Sciatic nerve (tissue), 2 donors: ENCODE data around the gene TRAP1. TPM values are rescaled to one million over a fixed set of nuclear protein-coding genes. Genes with fewer than 3 reads are reported as not detected.
"Not testable (repeated sequence)": the region's sequence is repeated elsewhere in the genome, so short reads cannot be mapped to it uniquely, and the experiment has no call there.

Source experiments
- ATAC-seq: fragments of 200-7000 bp; cut with Tn5 transposase; one replicate; pipeline ENCODE4 v1.9.1; 2020; ENCODE audit warnings: mild to moderate bottlenecking, moderate library complexity
- DNase-seq: peaks from one replicate; pipeline ENCODE4 v3.0.0-alpha.2; 2020; ENCODE audit warnings: low spot score
- intact Hi-C: fragments of 100-400 bp; cut with DNase I; formaldehyde crosslinking; loops from one replicate; pipeline ENCODE4 v1.14.2; 2022
- total RNA-seq: library from RNA; stranded (reverse); fragmentation: NEBNext Ultra II Directional; extraction: Animal tissue kit (Norgen Biotek cat#: 25700); gene quantifications from one replicate; pipeline ENCODE4 v1.2.1, GENCODE V29; 2021
- donor health status: DM: no; HTN: no; CAD: no.
- donor health status: DM: no; HTN: no; CAD: no.

The TRAP1 gene
- total RNA-seq, 1 donor from 2014 or later, result 73.6 TPM

DNA sequence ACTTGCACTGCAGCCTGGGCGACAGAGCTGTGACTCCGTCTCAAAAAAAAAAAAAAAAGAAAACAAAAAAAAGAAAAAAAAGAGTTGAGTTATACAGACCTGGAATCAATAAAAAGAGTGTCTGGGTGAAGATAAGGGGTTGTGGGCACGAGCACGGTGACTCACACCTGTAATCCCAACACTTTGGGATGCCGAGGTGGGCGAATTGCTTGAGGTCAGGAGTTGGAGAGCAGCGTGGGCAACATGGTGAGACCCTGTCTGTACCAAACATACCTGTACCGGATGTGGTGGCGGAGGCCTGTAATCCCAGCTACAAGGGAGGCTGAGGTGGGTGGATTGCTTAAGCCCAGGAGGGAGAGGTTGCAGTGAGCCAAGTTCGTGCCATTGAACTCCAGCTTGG is 1.3 kb upstream of the TRAP1 start:
- intact Hi-C loops, result no loop called here
- DNase-seq (no peak), ATAC-seq (no peak)

DNA sequence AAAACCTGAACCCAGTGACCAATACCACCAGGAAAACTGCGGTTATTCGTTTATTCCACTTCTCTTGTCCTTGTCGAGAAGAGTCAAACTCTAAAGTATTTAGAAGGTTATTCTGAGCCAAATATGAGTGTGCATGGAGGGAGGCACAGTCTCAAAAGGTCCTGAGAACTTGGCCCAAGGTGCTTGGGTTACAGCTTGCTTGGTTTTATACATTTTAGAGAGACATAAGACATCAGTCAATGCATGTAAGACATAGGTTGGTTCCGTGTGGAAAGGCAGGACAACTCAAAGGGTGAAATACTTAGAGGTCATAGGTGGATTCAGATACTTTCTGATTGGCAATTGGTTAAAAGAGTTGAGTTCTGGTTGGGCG is 681 bp upstream of the TRAP1 start:
- ATAC-seq, result no peak

DNA sequence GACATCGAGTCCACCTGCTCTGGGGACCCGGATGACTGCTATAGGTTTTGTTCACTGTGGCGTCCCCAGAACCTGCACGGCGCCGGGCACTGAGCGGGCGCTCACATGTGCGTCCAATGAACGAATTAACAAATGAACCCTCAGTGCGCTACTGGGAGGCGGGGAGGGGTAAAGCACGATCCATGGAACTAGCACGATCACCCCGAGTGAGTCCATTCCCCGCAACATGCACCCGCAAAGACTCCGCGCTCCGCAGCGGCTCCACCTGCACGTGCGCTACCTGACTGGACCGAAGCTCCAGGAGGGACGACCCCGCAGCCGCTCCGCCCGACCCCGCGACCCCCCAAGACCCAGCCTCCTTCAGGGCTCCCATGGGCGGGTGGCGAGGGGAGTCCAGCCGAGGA is 491 bp downstream of the TRAP1 start:
- ATAC-seq (peak; percentile 31), DNase-seq (no peak)
- intact Hi-C loops, result no loop called here

More for the DNA sequence above, 681 bp upstream of the TRAP1 start:
- intact Hi-C loops, result no loop called here
- no peak for DNase-seq

DNA sequence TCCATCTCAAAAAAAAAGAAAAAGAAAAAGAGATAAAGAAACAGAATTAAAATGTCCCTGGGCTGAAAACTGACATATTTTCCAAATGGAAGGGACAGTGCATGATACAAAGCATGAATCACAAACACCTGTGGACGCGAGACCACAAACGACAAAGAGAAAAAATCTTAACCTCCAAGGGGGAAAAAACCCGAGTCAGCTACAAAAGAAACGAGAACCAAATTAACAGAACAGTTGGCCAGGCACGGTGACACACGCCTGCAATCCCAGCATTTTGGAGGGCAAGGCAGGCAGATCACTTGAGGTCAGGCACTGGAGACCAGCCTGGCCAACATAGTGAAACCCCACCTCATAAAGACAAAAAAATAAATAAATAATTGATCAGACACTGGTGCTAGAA is 1.9 kb downstream of the TRAP1 start:
- intact Hi-C loops, result no loop called here
- no peak for DNase-seq
- no peak for ATAC-seq

DNA sequence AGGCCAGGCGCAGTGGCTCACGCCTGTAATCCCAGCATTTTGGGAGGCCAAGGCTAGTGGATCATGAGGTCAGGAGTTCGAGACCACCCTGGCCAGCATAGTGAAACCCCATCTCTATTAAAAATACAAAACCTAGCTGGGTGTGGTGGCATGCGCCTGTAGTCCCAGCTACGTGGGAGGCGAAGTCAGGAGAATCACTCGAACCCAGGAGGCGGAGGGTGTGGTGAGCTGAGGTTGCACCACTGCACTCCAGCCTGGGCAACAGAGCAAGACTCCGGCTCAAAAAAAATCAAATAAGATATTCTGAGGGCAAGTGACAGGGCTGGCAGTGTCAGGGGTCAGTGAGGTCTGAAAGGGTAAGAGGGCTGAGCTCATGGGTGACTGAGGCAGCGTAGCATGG is 2.9 kb downstream of the TRAP1 start:
- intact Hi-C loops, ATAC-seq: not testable (repeated sequence)

DNA sequence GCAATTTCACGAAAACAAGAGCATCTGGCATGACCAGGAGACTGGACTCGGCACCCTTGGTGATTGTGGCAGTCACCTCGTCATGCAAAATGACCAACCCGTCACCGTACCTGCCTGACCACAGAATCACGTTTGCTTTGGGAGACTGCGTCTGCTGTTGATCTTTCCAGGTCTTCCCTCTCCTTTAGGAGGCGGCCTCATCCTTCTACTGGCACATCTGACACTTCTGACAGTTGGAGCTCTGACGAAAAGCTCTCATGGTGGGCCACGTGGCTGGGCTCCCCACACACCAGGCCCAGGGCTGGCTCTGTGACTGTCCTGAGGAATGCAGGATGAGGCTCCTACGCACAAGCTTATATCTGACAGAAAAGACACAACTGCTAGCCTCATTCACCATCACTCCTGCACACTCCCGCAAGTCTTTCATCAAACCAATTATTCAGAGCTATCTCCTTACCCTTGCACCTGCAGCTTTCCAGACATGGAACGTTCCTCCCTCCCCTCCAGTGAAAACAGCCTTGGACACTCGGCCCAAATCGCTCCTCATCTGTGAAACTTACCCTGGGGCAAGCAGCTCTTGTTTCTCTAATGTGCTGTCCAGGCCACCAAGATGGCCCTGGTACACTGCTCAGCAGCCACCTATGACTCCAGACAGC is 3.6 kb downstream of the TRAP1 start:
- no peak for DNase-seq
- no peak for ATAC-seq
- intact Hi-C loops, result no loop called here

More for the DNA sequence above, 2.9 kb downstream of the TRAP1 start:
- not testable (repeated sequence) for DNase-seq

DNA sequence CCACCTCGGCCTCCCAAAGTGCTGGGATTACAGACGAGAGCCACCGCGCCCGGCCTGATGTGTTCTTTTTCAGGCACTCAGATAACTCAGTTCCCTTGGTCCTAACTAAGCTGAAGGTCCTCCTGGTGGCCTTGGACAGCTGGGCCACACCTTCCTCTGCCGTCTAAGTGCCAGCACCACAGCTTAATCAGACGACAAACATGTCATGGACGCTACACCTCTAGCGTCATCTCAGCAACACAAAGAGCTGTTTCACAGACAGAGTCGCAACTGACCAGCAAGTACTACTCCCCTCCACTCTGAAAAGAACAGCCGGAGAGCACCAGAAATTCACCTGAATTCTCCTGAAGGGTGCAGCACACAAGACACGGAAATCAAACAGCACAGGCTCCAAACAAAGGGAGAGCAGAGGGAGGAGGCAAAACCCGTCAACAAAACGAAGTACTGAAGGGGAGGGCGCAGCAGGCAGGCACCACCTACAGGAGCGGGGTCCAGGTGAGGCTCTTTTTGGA is 4.4 kb downstream of the TRAP1 start:
- intact Hi-C loops, result no loop called here
- ATAC-seq (no peak), DNase-seq (no peak)

DNA sequence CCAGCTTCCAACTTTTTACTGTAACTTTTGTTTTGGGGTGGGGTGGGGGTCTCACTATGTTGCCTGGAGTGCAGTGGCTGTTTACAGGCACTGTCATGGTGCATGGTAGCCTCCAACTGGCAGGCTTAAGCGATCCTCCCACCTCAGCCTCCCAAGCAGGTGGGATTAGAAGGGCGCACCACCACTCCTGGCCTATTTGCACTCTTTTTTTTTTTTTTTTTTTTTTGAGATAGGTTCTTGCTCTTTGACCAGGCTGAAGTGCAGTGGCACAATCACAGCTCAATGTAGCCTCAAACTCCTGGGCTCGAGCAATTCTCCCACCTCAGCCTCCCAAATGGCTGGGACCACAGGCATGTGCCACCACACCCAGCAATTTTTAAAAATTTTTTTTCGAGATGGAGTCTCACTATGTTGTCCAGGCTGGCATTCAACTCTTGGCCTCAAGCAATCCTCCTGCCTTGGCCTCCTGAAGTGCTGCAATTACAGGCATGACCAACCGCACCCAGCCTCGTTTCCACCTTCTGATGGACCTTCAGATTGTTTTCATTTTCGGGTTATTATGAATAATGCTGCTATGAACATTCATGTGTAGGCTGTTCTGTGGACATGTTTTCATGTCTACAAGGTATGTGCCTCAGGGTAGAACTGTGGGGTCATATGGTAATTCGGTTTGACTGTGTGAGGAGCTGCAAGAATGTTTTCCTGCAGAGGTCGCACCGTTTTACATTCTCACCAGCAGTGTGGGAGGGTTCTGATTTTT is 10.9 kb downstream of the TRAP1 start:
- intact Hi-C loops, result no loop called here
- no peak for DNase-seq
- no peak for ATAC-seq

DNA sequence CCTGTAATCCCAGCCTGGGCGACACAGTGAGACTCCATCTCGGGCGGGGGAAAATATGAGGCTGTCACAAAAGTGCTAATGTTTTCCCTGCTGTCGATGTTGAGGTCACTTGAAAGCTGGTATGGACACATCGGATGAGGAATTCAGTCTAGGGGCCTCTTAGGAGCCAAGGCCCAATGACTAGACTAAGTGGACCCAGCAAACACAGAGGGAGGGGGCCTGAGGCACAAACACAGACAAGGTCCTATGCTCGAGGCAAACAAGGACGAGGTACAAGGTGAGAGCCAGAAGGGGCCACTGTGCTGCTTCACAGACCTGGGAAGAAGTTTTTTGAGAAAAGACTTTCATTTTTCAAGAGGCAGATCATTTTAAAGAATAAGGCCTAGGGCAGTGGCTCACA is 15.2 kb downstream of the TRAP1 start:
- intact Hi-C loops, result no loop called here
- DNase-seq (no peak), ATAC-seq (no peak)

DNA sequence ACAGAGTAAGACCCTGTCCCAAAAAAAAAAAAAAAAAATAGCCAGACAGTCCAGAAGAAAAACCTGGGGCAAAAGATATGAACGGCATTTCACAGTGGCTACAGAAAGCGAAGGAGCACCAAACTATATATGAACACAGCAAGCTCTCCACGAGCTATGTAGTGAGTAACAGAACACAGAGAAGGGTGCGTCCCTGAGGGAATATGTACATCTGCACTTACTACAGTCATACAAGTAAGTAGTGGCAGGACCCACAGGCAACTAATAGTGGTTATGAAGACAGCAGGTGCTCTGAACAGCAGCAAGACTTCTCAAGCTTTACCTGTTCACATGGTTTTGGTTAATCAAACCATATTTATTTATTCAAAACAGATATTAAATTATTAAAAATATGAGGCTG is 15.8 kb downstream of the TRAP1 start:
- intact Hi-C loops, result no loop called here
- ATAC-seq (no peak), DNase-seq (no peak)

DNA sequence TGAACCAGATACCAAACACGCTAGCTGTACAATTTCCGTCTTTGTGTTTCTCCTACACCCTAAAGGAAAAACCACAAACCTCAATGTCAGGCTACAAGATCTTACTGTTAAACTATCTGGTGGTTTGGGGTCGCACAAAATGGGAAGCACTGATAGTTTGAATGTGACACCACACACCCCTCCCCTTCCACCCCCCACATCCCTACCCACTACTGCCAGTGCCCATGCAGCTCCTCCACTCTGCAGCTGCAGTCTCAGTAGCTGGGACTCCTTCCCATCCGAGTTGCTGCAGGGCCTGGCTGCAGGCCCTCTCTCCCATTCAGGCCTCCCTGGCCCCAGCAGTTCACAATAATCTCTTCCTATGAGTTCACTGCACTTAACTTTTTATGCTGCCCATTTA is 18.4 kb downstream of the TRAP1 start:
- intact Hi-C loops, result no loop called here
- no peak for DNase-seq
- ATAC-seq, result no peak

DNA sequence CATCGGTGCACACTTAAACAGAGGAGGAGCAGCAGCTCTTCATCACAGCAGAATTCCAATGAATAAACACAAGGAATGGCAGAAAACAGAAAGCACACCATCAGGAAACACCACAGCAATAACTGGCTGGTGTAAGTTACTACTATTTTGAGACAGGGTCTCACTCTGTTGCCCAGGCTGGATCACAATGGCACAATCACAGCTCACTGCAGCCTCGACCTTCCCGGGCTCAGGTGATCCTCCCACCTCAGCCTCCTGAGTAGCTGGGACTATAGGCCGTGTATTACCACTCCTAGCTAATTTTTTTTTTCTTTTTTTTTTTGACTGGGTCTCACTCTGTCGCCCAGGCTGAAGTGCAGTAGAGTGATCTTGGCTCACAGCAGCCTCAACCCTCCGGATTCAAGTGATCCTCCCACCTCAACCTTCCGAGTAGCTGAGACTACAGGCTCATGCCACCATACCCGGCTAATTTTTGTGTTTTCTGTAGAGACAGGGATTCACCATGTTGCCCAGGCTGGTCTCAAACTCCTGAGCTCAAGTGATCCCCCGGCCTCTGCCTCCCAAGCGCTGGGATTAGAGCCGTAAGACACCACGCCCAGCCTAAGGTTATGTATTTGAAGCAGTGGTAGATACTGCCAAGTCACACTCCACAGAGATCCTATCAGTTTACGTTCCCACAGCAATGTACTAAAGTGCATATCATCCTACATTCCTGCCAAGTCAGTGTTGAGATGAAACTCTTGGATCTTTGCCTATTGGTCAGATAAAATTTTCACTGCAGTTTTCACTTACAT is 20.7 kb downstream of the TRAP1 start:
- DNase-seq (no peak), ATAC-seq (peak; percentile 64)
- intact Hi-C loops, result no loop called here

DNA sequence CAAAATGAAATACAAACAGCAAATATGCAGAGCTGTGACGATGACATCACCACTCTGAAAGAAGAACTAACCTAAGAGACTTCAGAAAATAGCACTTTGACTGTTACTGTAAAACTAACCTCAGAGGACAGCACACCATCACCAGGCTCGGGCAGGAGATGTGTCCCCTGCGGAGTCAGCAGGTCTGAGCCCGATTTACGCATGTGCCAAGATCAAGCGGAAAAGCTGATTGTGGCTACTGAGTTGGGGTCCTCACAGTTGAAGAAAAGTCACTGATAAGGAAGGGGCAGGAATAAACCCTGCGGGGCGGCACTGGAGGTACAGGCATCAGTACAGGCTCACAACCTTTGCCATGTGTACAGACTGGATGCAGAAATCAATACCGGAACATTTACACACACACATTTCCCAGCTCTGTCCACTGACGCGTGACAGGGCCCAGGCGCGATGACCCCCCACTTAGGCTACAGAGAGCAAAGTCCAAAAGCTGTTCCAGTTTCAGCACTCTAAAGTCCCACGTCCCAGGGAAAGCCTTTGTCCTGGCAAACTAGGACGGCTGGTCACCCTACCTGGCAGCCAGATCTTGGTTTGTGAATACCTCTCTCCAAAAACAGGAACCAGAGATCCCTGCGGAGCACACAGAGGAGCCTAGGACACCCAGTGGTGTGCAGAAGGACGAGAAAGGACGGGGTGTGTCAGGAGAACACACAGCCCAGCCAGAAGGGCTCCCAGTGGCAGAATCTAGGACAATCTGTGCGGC is 21.5 kb downstream of the TRAP1 start:
- intact Hi-C loops, result no loop called here
- no peak for DNase-seq
- no peak for ATAC-seq

DNA sequence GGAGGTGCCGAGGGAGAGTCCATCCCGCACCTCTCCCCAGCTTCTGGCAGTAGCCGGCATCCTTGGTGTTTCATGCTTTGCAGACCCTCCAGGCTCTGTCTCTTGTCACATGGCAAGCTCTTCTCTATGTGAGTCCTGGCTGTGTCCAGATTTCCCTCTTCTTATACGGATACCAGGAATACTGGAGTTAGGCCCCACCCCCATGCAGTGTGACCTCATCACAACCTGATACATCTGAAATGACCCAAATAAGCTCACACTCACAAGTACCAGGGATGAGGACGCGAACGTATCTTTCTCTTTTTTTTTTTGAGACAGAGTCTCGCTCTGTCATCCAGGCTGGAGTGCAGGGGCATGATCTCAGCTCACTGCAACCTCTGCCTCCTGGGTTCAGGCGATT is 23.3 kb downstream of the TRAP1 start:
- ATAC-seq (no peak), DNase-seq (no peak)
- intact Hi-C loops, result loop anchor here (5.0 kb wide), 1 partner anchor 183 kb away; no protein-coding TSS in a partner anchor

DNA sequence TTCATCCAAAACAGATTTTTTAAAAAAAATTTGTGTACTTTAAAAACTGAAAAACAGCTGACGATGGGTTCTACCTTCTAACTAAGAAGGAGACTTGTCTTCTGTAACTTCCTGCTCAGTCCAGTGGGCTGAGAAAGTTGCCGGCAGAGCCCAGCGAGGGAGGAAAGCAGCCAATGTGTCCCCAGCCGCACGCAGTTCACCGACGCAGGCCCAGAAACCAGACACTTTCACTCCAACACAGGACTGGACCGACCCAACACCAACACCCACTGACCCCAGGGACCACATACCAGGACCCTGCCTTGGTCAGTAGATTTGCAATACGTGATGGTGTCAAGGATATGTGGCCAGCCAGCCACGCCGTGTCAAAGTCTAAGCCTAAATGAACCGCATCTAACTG is 25.6 kb downstream of the TRAP1 start:
- DNase-seq (no peak), ATAC-seq (peak; percentile 36)
- intact Hi-C loops, result loop anchor here (5.0 kb wide), 1 partner anchor 186 kb away; no protein-coding TSS in a partner anchor

DNA sequence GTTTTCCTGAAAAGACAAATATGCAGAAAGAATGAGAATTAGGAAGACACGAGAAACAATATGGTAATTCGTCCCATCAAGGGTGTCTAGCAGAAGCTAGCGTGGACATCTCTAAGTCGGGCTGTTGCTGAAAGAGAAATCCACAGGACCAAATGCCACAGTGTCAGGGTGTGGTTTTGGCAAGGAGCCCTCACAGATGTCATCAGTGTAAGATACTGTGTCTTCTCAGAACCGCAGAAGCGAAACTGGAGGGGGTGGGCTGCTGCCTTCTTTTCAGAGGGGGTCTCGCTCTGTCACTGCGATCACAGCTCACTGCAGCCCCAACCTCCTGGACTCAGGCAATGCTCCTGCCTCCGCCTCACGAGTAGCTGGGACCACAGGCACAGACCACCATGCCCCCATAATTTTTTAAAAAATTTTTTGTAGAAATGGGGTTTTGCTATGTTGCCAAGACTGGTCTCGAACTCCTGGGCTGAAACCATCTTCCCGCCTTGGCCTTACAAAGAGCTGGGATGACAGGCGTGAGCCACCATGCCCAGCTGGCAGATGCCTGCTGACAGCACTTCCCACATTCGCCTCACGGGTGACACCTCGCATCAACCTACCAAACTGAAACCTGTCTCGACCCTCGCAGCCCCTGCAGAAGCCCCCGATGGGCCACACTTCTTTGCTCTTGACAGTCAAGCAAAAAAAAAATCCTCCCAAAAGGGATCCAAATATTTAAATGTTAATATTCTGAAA is 26.2 kb downstream of the TRAP1 start:
- intact Hi-C loops, result loop anchor here (5.0 kb wide), 1 partner anchor 186 kb away; no protein-coding TSS in a partner anchor
- ATAC-seq, result peak; percentile 56
- no peak for DNase-seq

DNA sequence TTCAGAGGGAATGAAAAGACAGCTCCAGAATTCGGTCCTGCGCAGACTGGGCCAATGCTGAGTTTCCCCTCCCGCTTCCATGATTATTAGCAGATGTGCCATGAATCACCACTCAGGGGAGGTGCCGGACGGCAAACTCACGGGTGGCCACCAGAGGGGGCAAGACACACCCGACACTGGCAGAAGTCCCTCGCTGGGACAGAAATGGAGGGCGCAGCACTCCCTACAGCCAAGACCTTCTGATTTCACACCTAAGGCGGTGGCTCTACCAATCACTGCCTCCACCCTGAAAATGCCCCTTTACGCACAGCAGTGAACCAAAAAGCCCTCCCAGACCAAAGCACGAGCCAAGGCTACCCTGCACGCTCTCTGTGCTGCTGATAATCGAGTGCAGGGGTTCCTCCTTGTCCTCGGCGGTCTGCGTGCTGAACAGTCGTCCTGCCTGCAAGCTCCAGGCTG is 26.8 kb downstream of the TRAP1 start:
- intact Hi-C loops, result loop anchor here (5.0 kb wide), 1 partner anchor 187 kb away; no protein-coding TSS in a partner anchor

DNA sequence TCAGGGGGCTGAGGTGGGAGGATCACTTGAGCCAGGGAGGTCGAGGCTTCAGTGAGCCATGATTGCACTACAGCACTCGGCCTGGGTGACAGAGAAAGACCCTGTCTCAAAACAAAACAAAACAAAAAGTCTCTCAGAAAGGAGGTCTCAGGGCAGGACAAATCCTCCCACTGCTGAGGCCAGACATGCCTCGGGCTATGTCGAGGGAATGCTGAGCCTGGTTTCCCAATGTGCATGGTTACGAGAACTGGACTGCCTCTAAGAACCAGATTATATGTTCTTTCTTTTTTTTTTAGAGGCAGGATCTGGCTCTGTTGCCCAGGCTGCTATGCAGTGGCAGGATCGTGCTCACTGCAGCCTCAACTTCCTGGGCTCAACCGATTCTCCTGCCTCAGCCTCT is 27.6 kb downstream of the TRAP1 start:
- ATAC-seq, result peak; percentile 2
- DNase-seq, result no peak
- intact Hi-C loops, result loop anchor here (5.0 kb wide), 1 partner anchor 188 kb away; no protein-coding TSS in a partner anchor

More for the DNA sequence above, 26.8 kb downstream of the TRAP1 start:
- peak; percentile 95 for DNase-seq
- ATAC-seq, result peak; percentile 97
